ENCODE data around the gene GLUD1.
"Not testable (repeated sequence)": the region's sequence is repeated elsewhere in the genome, so short reads cannot be mapped to it uniquely, and the experiment has no call there.

GRCh38 chr10:87118122-87118521 is 23.5 kb upstream of the GLUD1 start:
- not testable (repeated sequence) for TF ChIP-seq EZH2 (IDR thresholded peaks at IDR 0.05; ENCODE audit: low read length, missing control alignments); CTCF (conservative IDR thresholded peaks at IDR 0.05 in 1 of 2, IDR thresholded peaks at IDR 0.05 in 1 of 2; ENCODE audit: low read depth in 1 of 2, low read length in 2 of 2)

Measured in fibroblast of lung (primary cell).